SK-N-SH treated with all-trans-retinoic acid at 6 μM for 48 hours (cell line): ENCODE data around the gene MYO5B.

Source experiments
- BACH2 ChIP-seq: fragments of 250-450 bp; sonication (Bioruptor Pico); IDR thresholded peaks from 2 replicates; pipeline ENCODE4 v1.9.0; 2021; ENCODE audit warnings: mild to moderate bottlenecking, borderline replicate concordance
- SNAI2 ChIP-seq: fragments of 250-450 bp; sonication (Bioruptor Pico); IDR thresholded peaks from 2 replicates; pipeline ENCODE4 v1.5.0; 2020; ENCODE audit warnings: mild to moderate bottlenecking, moderate library complexity
- TCF4 ChIP-seq: fragments of 250-450 bp; sonication (Bioruptor Pico); IDR thresholded peaks from 2 replicates; pipeline ENCODE4 v1.8.0; 2021; ENCODE audit warnings: mild to moderate bottlenecking, moderate library complexity, borderline replicate concordance
- ZFP30 ChIP-seq: fragments of 450-650 bp; formaldehyde crosslinking; IDR thresholded peaks from 2 replicates; pipeline ENCODE4 v1.5.0; 2022; ENCODE audit warnings: mild to moderate bottlenecking, moderate library complexity

- no peak for TF ChIP-seq TCF4 (CRISPR knock-in tag)
- TF ChIP-seq SNAI2 (CRISPR knock-in tag), result no peak
- no peak for TF ChIP-seq ZFP30
- no peak for TF ChIP-seq BACH2 (CRISPR knock-in tag)
Measured at GRCh38 chr18:50186385-50186784, 8.6 kb downstream of the MYO5B start.
